ENCODE data around the gene NRG4. TPM values are rescaled to one million over a fixed set of nuclear protein-coding genes. Genes with fewer than 3 reads are reported as not detected.

NRG4 gene
- total and polyA plus RNA-seq, 2 of the 8 experiments (the other 6 are each of a cell fraction or from before 2014, with no cell fraction given): 0.24 TPM; not detected in 1

- TF ChIP-seq ATF2 (IDR thresholded peaks at IDR 0.05; ENCODE audit: low read length) (no peak), SRF (IDR thresholded peaks at IDR 0.05; ENCODE audit: low read depth, low read length) (no peak), POU5F1 (IDR thresholded peaks at IDR 0.05; ENCODE audit: low read depth, low read length) (no peak), CHD2 (IDR thresholded peaks at IDR 0.05; ENCODE audit: low read length) (no peak), POLR2A (IDR thresholded peaks at IDR 0.05; ENCODE audit: control extremely low read depth in 1 of 2, low read depth in 2 of 2, low read length in 2 of 2) (no peak), SP2 (IDR thresholded peaks at IDR 0.05; ENCODE audit: low read length) (no peak), MAX (IDR thresholded peaks at IDR 0.05) (no peak)
These were observed 84.6 kb downstream of the NRG4 start (continued) for GRCh38 chr15:75927601-75928000.
